Uterus (tissue), 2 donors: Measurements from ENCODE around the gene PWP2.

Experiments
- CTCF ChIP-seq, 4 experiments: fragments of 200-600 bp in 2 of 4; fragments of 450-650 bp in 2 of 4; sonication (generic) in 2 of 4; IDR thresholded peaks; one replicate each; pipeline ENCODE4 v1.5.1; 2016 to 2019; ENCODE audit warnings: antibody characterized with exemption in 4 of 4, mild to moderate bottlenecking in 2 of 4, moderate library complexity in 1 of 4
- POLR2A ChIP-seq, 2 donors: fragments of 450-650 bp; IDR thresholded peaks; one replicate each; pipeline ENCODE4 v1.6.1; 2016; ENCODE audit warnings: antibody characterized with exemption in 2 of 2, mild to moderate bottlenecking in 1 of 2, moderate library complexity in 1 of 2

- TF ChIP-seq CTCF (IDR thresholded peaks at IDR 0.05) (no peak), POLR2A (IDR thresholded peaks at IDR 0.05) (no peak)
Observed at GRCh38 chr21:44083631-44084291, 23.4 kb upstream of the PWP2 start.
